OCI-LY3 (cell line): ENCODE data around the gene OTUD7B.

Source experiments
- CTCF ChIP-seq: fragments of 200-600, 300-600 bp; sonication (generic); IDR thresholded peaks from 2 replicates; pipeline ENCODE4 v1.5.1; 2014; ENCODE audit warnings: antibody characterized with exemption, low read length, low read depth
- EZH2phosphoT487 ChIP-seq: fragments of 200-600 bp; shearing (Covaris generic); IDR thresholded peaks from 2 replicates; pipeline ENCODE4 v1.6.1; 2018; ENCODE audit warnings: antibody characterized with exemption, mixed run types, low read depth

GRCh38 chr1:149979972-149980540 is 30.5 kb downstream of the OTUD7B start:
- TF ChIP-seq CTCF (no peak), EZH2phosphoT487 (no peak)
